Epithelial cell of proximal tubule (primary cell): ENCODE results near the gene PIK3C2G. TPM values are rescaled to one million over a fixed set of nuclear protein-coding genes. Genes with fewer than 3 reads are reported as not detected.

ENCODE experiments used
- DNase-seq: peaks from one replicate; pipeline ENCODE4 v3.0.0-alpha.2; 2011; ENCODE audit warnings: low read depth
- H3K4me3 ChIP-seq: 2 replicates; pipeline ENCODE4 v1.5.1; 2011; ENCODE audit warnings: low read depth, mild to moderate bottlenecking, low read length
- total RNA-seq: library from RNA; depleted of rRNA; stranded (reverse); fragments of >200 nt; gene quantifications from 2 replicates; pipeline ENCODE4 v1.2.3, GENCODE V29; 2015
- TF ChIP-seq, protein P1 (sequence below): conservative IDR thresholded peaks from 2 replicates; pipeline ENCODE4 v1.5.1; 2012; ENCODE audit warnings: low read depth, mild to moderate bottlenecking, low read length

PIK3C2G gene
- total RNA-seq, 1 donor from 2014 or later: 0.12 TPM

DNA sequence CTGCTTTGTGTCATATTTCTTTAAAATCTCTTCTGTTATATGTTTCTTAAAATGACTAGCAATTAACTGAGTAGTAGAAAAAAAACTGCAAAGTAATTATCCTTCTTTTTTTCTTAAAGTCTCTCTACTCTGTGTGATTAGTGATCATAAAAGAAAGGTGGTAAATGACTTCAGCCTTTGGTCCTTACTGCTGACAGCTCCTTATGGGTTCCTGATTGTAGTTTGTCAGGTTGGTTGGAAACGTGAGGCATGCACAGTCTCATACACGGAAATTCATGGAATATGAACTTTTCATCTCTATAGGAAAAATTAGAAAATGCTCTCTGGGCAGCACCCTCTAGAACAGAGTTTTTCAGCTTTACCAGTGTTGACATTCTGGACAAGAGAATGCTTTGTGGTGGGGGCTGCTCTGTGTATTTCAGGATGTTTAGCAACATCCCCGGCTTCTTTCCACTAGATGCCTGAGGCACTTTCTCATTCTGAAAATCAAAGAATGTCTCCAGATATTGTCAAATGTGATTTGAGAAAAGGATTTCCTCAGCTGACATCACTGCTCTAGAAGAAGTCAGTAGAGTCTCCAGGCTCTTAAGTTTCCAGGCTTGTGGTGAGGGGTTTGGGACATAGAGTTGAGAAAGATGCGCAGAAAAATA lies 121.0 kb downstream of the PIK3C2G start:
- H3K4me3 ChIP-seq: no peak overlapping the region
- TF ChIP-seq, protein P1, sequence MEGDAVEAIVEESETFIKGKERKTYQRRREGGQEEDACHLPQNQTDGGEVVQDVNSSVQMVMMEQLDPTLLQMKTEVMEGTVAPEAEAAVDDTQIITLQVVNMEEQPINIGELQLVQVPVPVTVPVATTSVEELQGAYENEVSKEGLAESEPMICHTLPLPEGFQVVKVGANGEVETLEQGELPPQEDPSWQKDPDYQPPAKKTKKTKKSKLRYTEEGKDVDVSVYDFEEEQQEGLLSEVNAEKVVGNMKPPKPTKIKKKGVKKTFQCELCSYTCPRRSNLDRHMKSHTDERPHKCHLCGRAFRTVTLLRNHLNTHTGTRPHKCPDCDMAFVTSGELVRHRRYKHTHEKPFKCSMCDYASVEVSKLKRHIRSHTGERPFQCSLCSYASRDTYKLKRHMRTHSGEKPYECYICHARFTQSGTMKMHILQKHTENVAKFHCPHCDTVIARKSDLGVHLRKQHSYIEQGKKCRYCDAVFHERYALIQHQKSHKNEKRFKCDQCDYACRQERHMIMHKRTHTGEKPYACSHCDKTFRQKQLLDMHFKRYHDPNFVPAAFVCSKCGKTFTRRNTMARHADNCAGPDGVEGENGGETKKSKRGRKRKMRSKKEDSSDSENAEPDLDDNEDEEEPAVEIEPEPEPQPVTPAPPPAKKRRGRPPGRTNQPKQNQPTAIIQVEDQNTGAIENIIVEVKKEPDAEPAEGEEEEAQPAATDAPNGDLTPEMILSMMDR: no peak
- DNase-seq: no peak

DNA sequence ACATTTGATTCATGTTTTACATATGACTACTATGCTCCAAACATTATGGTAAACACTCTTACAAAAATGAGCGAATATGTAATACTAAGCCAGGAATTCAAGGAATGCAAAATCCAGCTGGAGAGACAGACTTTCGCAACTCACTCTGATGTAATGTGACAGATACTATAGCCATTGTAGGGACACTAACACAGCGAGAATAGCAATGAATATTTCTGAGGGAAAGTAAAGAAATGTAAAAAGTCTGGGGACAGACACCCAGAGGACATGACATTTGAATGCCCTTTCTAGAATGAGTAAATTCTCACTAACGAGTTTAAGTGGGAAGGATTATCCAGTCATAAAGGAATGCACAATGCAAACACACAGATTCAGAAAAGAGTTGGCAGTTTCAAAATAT lies 121.9 kb downstream of the PIK3C2G start:
- no peak overlapping the region for H3K4me3 ChIP-seq
- peak; percentile 50 for DNase-seq
- TF ChIP-seq, protein P1: no peak

DNA sequence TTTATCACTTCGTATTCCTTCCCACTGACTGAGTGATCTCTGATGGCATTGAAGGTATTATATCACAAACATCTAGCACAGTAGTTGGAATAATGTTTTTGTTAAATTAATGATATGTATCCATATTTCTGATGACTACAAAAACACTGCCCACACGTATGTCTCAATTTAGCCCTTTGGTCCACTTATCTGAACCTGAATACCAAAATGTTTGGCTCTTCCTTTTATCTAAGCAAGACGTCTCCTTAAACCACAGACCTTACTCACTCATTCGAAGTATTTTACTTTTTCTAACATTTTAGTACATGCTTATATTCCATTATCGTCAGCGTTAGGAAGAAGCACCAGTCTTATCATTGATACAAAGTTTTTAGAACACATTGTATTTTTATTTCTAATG lies 126.4 kb downstream of the PIK3C2G start:
- no peak overlapping the region for H3K4me3 ChIP-seq
- DNase-seq: no peak
- TF ChIP-seq, protein P1: no peak

DNA sequence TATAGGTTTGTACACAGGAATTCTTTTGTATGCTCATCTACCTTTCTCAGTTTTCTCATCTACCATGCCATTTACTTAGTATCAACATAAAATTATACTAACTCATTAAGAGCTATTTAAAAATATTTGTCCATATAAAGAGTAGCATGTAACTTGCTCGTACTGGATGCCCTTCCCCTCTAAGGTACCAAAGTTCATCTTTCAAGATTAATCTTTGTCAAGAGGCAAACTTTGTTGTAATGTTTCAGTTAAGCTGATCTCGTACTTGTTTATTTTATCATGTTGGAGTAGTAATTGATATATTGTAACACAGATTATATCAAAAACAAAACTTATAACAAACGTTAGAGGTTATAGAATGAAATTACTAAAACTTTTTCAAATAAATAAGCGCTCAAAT lies 128.5 kb downstream of the PIK3C2G start:
- DNase-seq: no peak
- H3K4me3 ChIP-seq: no peak overlapping the region
- TF ChIP-seq, protein P1: no peak

DNA sequence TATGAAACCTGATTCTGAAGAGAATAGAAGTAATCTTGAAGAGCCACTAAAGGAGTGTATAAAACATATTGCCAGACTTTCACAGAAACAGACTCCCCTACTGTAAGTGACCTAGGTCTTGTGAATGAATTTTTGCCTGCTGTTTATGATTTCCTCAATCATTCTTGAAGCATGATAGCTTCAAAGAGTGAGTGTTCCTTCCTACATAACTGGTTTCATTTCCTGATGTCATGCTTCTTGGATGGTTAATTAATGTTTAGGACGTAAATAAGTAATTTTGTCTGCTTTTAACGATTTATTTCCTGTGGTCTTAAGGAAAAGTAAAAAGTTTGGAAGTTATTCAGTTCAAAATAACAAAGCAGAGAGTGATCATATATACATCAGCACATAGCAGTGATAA lies 129.8 kb downstream of the PIK3C2G start:
- DNase-seq: peak; percentile 58
- H3K4me3 ChIP-seq: no peak overlapping the region
- TF ChIP-seq, protein P1: no peak

DNA sequence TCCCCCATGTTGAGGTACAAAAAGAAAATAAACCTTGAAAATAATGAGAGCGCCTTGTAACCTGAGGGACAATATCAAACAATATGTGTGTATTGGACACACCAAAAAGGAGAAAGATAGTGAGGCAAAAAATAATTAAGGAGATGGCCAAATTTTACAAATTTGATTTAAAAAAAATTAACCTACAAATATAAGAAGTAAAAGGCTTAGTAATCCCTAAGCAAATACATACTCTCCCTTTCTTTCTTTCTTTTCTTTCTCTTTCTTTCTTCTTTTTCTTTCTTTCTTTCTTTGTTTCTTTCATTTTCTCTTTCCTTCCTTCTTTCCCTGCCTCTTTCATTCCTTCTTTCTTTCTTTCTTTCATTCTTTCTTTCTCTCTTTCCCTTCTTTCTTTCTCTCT lies 133.4 kb downstream of the PIK3C2G start:
- TF ChIP-seq, protein P1: no peak
- H3K4me3 ChIP-seq: no peak overlapping the region
- no peak for DNase-seq

DNA sequence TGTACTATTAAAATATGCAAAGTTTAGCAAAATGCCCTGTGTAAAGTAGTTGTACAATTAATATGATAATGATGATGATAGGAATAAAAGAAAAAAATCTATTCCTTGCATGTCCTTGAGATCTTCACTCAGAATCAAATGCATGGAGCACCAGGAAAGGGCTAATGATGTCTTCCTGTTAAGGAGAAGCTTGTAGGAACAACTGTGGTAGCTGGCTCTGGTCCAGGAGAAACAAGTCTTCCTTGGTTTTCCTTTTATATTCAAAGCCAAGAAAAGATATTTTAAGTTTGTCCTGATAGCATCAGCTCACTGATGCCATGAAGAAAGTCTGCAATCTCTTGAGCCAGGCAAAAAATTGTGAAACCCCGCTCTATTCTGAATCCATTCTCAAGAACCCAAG lies 138.9 kb downstream of the PIK3C2G start:
- no peak for DNase-seq
- TF ChIP-seq, protein P1: no peak
- H3K4me3 ChIP-seq: no peak overlapping the region
